ENCODE measurements around the gene CAPN7.
"Not testable (repeated sequence)": the region's sequence is repeated elsewhere in the genome, so short reads cannot be mapped to it uniquely, and the experiment has no call there.

The CAPN7 gene

DNA sequence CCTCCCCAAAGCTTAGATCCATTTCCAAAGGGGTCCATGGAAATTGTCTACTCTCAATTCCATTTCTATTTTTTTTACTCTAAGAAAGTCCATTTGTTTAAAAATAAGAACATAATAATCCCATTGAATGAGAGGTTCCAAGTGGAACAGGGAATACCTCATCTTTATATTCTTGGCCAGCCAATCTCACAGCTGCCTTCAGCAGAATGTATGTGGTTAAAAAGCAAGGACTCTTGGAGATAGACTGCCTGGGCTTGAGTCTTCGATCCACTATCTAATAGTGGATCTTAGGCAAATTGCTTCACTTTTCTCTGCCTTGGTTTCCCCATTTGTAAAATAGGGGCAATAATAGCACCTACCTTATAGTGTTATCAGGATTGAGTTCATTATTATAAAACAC is 24.5 kb upstream of the CAPN7 start:
- intact Hi-C loops (cut with micrococcal nuclease) = no loop called here
- Mint-ChIP-seq H3K9me3 (no peaks in the 10 kb centered on the region), H3K27me3 (peaks cover 15% of the 10 kb centered on the region), H3K4me3 (no peak overlapping the region), H3K27ac (no peak overlapping the region), H3K4me1 (ENCODE audit: low read depth) (no peaks in the 10 kb centered on the region), H3K36me3 (ENCODE audit: low read depth) (no peaks in the 10 kb centered on the region)

DNA sequence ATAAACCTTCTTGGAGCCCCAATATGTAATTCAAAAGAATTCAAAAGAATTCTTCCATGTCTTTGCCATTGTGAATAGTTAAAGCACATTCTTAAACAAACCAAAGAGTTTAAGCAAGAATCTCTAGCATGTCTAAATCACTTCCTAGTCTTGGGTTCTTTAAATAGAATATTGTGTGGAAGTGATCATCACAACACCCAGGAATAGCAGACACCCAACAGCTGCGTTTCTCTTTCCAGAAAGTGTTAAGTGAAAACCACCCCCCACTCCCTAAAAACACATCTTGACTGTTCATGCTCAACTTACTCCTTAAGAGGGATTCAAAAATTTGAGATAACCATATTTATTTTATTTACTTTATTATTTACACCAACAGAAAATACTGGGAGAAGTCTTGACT is 24.1 kb upstream of the CAPN7 start:
- Mint-ChIP-seq H3K27me3 (peaks cover 15% of the 10 kb centered on the region), H3K4me3 (no peak overlapping the region), H3K4me1 (ENCODE audit: low read depth) (no peaks in the 10 kb centered on the region), H3K27ac (no peak overlapping the region), H3K36me3 (ENCODE audit: low read depth) (no peaks in the 10 kb centered on the region), H3K9me3 (no peaks in the 10 kb centered on the region)
- intact Hi-C loops (cut with micrococcal nuclease) = no loop called here

GRCh38 chr3:15183011-15183410 is 23.0 kb upstream of the CAPN7 start:
- H3K27me3 Mint-ChIP-seq = peaks cover 15% of the 10 kb centered on the region
- no peaks in the 10 kb centered on the region for H3K4me1 Mint-ChIP-seq (ENCODE audit: low read depth)
- intact Hi-C loops (cut with micrococcal nuclease) = no loop called here
- H3K36me3 Mint-ChIP-seq (ENCODE audit: low read depth) = no peaks in the 10 kb centered on the region
- H3K9me3 Mint-ChIP-seq = no peaks in the 10 kb centered on the region
- H3K4me3 Mint-ChIP-seq = no peak overlapping the region
- H3K27ac Mint-ChIP-seq = no peak overlapping the region

GRCh38 chr3:15185404-15185803 is 20.6 kb upstream of the CAPN7 start:
- Mint-ChIP-seq H3K4me3 (no peak overlapping the region), H3K36me3 (ENCODE audit: low read depth) (no peaks in the 10 kb centered on the region), H3K4me1 (ENCODE audit: low read depth) (no peaks in the 10 kb centered on the region), H3K9me3 (no peaks in the 10 kb centered on the region), H3K27me3 (peaks cover 5% of the 10 kb centered on the region), H3K27ac (no peak overlapping the region)
- intact Hi-C loops (cut with micrococcal nuclease) = no loop called here

DNA sequence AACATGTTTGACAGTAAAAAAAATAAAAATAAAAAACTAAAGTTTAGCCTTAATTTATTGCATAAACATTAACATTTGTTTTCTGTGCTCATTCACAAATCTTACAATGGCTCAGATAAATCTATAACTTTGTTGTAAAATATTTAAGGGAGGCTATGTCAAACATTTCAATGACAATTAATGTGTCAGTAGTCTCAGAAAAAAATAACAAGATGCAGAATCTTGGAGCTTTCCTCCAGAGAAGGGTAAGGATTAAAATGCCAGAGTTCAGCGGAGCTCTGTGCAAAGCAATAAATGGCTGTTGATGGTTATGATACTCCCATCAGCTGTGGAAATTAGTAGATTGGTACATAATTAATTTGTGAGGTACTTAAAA is 20.0 kb upstream of the CAPN7 start:
- H3K27me3 Mint-ChIP-seq = peaks cover 3% of the 10 kb centered on the region
- no peaks in the 10 kb centered on the region for H3K9me3 Mint-ChIP-seq
- no peak overlapping the region for H3K27ac Mint-ChIP-seq
- H3K4me1 Mint-ChIP-seq (ENCODE audit: low read depth) = no peaks in the 10 kb centered on the region
- H3K36me3 Mint-ChIP-seq (ENCODE audit: low read depth) = no peaks in the 10 kb centered on the region
- intact Hi-C loops (cut with micrococcal nuclease) = no loop called here
- H3K4me3 Mint-ChIP-seq = no peak overlapping the region

DNA sequence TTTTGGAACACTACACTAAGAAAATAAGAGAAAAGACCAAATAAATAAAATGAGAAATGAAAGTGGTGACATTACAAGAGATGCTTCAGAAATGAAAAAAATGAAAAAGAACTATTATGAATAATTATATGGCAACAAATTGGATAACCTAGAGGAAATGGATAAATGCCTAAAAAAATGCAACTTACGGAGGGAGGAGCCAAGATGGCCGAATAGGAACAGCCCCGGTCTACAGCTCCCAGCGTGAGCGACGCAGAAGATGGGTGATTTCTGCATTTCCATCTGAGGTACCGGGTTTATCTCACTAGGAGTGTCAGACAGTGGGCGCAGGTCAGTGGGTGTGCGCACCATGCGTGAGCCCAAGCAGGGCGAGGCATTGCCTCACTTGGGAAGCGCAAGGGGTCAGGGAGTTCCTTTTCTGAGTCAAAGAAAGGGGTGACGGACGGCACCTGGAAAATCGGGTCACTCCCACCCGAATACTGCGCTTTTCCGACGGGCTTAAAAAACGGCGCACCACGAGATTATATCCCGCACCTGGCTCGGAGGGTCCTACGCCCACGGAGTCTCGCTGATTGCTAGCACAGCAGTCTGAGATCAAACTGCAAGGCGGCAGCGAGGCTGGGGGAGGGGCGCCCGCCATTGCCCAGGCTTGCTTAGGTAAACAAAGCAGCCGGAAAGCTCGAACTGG is 19.4 kb upstream of the CAPN7 start:
- H3K9me3 Mint-ChIP-seq; H3K4me3 Mint-ChIP-seq; H3K27ac Mint-ChIP-seq; H3K4me1 Mint-ChIP-seq (ENCODE audit: low read depth); H3K27me3 Mint-ChIP-seq; intact Hi-C loops (cut with micrococcal nuclease); H3K36me3 Mint-ChIP-seq (ENCODE audit: low read depth): not testable (repeated sequence)

GRCh38 chr3:15197340-15198029 is 8.6 kb upstream of the CAPN7 start:
- H3K9me3 Mint-ChIP-seq = no peaks in the 10 kb centered on the region
- H3K4me3 Mint-ChIP-seq = no peak overlapping the region
- H3K36me3 Mint-ChIP-seq (ENCODE audit: low read depth) = no peaks in the 10 kb centered on the region
- peaks cover 9% of the 10 kb centered on the region for H3K4me1 Mint-ChIP-seq (ENCODE audit: low read depth)
- peaks cover 10% of the 10 kb centered on the region for H3K27me3 Mint-ChIP-seq
- H3K27ac Mint-ChIP-seq = no peak overlapping the region
- intact Hi-C loops (cut with micrococcal nuclease) = no loop called here

GRCh38 chr3:15198686-15199085 is 7.4 kb upstream of the CAPN7 start:
- no peaks in the 10 kb centered on the region for H3K36me3 Mint-ChIP-seq (ENCODE audit: low read depth)
- no peak overlapping the region for H3K4me3 Mint-ChIP-seq
- intact Hi-C loops (cut with micrococcal nuclease) = no loop called here
- no peaks in the 10 kb centered on the region for H3K9me3 Mint-ChIP-seq
- H3K27me3 Mint-ChIP-seq = peaks cover 2% of the 10 kb centered on the region
- H3K4me1 Mint-ChIP-seq (ENCODE audit: low read depth) = peaks cover 14% of the 10 kb centered on the region
- no peak overlapping the region for H3K27ac Mint-ChIP-seq

DNA sequence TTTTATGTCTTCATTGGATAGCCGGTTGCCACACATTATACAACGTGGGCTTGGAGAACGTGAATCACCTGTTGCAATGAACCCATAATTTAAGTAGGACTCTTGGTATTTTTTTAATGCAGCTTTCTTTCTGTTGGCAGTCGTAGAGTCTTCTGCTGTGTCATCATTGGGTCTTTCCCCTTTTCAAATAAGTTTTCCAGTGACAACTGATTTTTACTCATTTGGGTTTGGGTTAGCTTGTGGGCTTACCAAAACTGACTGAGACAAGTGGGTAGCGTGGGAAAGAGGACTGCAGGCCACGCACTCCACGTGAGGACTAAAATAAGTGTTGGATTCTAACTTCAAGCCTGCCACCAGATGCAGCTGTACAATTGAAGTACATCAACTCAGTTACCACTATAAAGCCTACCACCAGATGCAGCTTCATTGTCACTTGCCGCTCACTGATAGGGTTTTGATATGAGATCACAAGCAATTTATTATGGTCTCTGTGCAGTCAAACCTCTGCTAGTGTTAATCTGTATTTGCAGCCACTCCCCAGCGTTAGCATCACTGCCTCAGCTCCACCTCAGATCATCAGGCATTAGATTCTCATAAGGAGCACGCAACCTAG is 6.4 kb upstream of the CAPN7 start:
- H3K27ac Mint-ChIP-seq = no peak overlapping the region
- no peaks in the 10 kb centered on the region for H3K27me3 Mint-ChIP-seq
- no peak overlapping the region for H3K4me3 Mint-ChIP-seq
- H3K36me3 Mint-ChIP-seq (ENCODE audit: low read depth) = no peaks in the 10 kb centered on the region
- intact Hi-C loops (cut with micrococcal nuclease) = no loop called here
- H3K4me1 Mint-ChIP-seq (ENCODE audit: low read depth) = peaks cover 14% of the 10 kb centered on the region
- H3K9me3 Mint-ChIP-seq = no peaks in the 10 kb centered on the region

DNA sequence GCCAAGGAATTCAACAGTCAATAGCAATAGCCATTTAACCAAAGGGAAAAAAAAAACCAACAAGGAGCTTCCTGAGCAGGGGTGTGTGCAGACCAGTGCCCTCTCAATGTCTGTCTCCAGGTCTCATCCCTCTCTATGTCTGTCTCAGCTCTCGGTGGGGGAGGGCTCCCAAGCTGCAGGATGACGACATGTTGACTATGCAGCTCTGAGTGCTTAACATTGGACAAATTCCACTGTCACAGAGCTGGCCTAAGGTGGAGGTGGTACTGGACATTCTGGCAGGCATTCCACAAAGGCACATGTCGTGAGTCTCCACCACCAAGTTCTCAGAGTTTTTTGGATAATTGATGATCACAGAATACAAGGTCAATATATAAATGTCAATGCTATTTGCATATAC is 2.0 kb upstream of the CAPN7 start:
- H3K27me3 Mint-ChIP-seq = no peaks in the 10 kb centered on the region
- H3K36me3 Mint-ChIP-seq (ENCODE audit: low read depth) = peaks cover 14% of the 10 kb centered on the region
- intact Hi-C loops (cut with micrococcal nuclease) = no loop called here
- H3K4me3 Mint-ChIP-seq = no peak overlapping the region
- no peak overlapping the region for H3K27ac Mint-ChIP-seq
- H3K4me1 Mint-ChIP-seq (ENCODE audit: low read depth) = peaks cover 22% of the 10 kb centered on the region
- H3K9me3 Mint-ChIP-seq = no peaks in the 10 kb centered on the region

GRCh38 chr3:15205482-15205933 is 538 bp upstream of the CAPN7 start:
- Mint-ChIP-seq H3K36me3 (ENCODE audit: low read depth) (peaks cover 18% of the 10 kb centered on the region), H3K9me3 (no peaks in the 10 kb centered on the region), H3K4me1 (ENCODE audit: low read depth) (peaks cover 18% of the 10 kb centered on the region), H3K27ac (peak overlapping the region; percentile 93), H3K4me3 (peak overlapping the region; percentile 91), H3K27me3 (no peaks in the 10 kb centered on the region)
- intact Hi-C loops (cut with micrococcal nuclease) = loop anchor here (5.0 kb wide), 2 partner anchors 108 to 258 kb away; partner anchors contain the start of genes NR2C2 and RBSN

DNA sequence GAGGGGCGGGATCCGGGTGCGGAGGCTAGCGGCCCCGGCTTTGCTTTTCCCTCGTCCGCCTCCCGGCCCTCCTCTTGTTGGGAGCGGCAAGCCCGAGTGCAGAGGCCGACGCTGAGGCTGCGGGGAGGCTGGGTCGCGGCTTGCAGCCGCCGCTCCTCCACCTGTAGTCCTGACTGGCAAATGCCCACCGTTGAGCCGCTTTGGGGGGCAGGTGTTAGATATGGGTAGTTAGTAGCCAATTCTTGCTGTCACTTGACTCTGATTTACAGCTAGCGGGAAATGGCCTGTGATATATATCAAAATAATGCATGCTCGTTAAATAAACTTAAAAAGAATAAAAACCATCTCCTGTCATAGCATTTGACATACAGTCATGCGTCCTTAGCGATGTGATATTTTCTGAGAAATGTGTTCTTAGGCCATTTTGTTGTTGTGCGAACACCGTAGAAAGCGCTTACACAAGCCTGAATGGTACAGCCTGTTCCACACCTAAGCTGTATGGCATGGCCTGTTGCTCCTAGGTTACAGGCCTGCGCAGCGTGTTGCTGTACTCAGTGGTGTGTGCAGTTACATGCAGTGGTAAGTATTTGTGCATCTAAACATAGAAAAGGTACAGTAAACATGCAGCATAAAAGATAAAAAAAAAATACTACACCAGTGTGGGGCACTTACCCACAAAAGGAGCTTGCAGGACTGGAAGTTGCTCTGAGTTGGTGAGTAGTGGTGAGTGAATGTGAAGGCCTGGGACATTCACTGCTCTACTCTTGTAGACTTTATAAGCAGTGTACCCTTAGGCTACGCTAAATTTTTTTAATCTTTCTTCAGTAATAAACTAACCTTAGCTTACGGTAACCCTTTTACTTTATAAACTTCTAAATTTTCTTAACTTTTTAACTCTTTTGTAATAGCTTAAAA is 873 bp downstream of the CAPN7 start:
- intact Hi-C loops (cut with micrococcal nuclease) = loop anchor here (5.0 kb wide), 2 partner anchors 110 to 260 kb away; partner anchors contain the start of genes NR2C2 and RBSN
- Mint-ChIP-seq H3K4me1 (ENCODE audit: low read depth) (peaks cover 28% of the 10 kb centered on the region), H3K27ac (peak overlapping the region; percentile 93), H3K27me3 (no peaks in the 10 kb centered on the region), H3K9me3 (no peaks in the 10 kb centered on the region), H3K36me3 (ENCODE audit: low read depth) (peaks cover 32% of the 10 kb centered on the region), H3K4me3 (peak overlapping the region; percentile 91)

DNA sequence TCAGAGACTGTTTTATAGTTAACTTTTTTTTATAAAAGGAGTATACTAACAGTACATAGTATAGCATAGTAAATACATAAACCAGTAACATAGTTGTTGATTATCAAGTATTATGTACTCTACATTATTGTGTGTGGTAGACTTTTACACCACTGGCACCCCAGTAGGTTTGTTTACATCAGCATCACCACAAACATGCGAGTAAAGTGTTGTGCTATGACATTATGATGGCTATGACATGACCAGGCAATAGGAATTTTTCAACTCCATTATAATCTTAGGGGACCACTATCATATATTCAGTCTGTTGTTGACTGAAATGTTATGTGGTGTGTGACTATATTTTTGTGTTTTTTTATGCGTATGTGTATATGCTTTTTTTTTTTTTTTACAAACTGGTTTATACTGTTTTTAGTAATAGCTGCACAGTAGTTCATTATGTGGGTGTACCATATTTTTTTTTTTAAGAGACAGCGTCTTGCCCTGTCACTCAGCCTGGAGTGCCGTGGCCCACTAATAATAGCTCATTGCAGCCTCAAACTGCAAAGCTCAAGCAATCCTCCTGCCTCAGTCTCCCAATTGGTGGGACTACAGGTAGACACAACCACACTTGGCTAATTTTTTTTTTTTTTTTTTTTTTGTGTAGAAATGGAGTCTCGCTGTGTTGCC is 1.9 kb downstream of the CAPN7 start:
- no peaks in the 10 kb centered on the region for H3K27me3 Mint-ChIP-seq
- H3K36me3 Mint-ChIP-seq (ENCODE audit: low read depth) = peaks cover 42% of the 10 kb centered on the region
- H3K9me3 Mint-ChIP-seq = no peaks in the 10 kb centered on the region
- peaks cover 28% of the 10 kb centered on the region for H3K4me1 Mint-ChIP-seq (ENCODE audit: low read depth)
- intact Hi-C loops (cut with micrococcal nuclease) = loop anchor here (5.0 kb wide), 2 partner anchors 111 to 261 kb away; partner anchors contain the start of genes NR2C2 and RBSN
- H3K4me3 Mint-ChIP-seq = no peak overlapping the region
- no peak overlapping the region for H3K27ac Mint-ChIP-seq

Measured in dendritic cell treated with granulocyte-macrophage colony-stimulating factor and Interleukin-4, amounts not matched to agents 40 ng/mL and 50 ng/mL, for 4 days (primary cell).